NCI-H1105 (cell line): Measurements from ENCODE around the gene NUPR1.
"Not testable (repeated sequence)": the region's sequence is repeated elsewhere in the genome, so short reads cannot be mapped to it uniquely, and the experiment has no call there.

Experiments
- DNase-seq: peaks from one replicate; lab custom pipeline; 2025; lab: John Stamatoyannopoulos, UW

Gene NUPR1

DNA sequence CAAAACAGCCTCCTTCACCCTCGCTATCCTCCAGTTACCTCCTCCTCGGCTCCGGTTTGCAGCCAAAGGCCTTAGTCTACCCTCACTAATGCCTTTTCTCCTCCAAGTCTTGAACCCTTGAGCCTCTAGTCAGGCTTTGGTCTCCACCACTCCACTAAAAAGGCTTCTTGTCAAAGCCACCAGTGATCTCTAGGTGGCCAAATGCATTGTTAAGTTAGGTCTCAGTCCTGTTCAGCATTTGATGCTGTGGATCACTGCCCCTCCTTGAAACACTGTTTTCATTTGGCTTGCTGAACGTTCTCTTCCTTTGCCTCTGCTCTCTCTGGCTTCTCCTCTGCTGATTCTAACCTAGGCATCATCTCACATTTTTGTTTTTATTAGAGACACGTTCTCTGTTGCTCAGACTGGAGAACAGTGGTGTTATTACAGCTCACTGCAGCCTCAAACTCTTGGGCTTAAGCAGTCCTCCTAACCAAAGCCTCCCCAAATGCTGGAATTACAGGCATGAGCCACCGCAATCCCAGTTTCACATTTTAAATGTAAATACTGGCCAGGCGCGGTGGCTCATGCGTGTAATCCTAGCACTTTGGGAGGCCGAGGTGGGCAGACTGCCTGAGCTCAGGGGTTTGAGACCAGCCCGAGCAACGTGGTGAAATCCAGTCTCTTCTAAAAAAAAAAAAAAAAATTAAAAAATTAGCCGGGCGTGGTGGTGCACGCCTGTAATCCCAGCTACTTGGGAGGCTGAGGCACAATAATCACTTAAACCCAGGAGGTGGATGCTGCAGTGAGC is 16.1 kb upstream of the NUPR1 start:
- no peak for DNase-seq

DNA sequence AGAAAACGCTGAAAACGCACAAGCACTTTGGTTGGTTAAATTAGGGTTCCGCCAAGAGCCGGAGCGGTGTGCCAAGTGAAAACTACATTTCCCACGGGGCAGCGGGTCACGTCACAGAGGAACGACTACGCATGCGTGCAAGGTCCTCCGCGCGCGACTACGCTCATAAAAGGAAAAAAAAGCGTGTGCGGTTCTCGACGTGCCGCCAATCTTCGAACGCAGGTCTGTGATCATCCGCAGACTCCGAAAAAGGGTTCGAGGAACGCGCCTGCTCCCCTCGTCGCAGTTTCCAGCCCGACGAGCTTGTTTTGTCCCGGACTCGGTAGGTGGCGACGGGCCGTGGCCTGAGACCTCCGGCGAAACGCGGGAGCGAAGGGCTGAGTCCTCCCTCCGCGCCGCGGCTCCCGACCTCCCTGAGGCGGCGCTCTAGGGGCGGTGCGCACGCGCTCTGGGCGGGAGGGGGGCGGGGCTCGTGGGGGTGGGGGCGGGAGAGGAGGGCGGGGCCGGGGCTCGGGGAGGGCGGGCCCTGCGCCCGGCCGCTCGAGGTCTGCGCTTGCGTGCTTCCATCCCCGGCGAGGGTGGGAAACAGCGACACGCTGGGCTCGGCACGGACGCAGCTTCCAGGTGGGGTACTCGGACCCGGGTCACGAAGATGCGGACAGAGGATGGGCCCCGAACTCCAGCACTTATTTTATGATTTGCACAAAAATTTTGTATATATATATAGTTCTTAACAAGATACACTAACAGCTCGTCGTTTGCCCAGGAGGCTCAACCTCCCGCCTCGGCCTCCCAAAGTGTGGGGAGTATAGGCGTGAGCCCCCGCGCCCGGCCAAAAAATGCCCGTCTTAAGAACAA is 15.2 kb upstream of the NUPR1 start, which contains the start of gene SGF29:
TSS of gene SGF29 (plus strand) at position 145 of the 858 bp plus-strand sequence. CDS start 27,150 bp downstream, outside the sequence.
- DNase-seq = peak; percentile 78

DNA sequence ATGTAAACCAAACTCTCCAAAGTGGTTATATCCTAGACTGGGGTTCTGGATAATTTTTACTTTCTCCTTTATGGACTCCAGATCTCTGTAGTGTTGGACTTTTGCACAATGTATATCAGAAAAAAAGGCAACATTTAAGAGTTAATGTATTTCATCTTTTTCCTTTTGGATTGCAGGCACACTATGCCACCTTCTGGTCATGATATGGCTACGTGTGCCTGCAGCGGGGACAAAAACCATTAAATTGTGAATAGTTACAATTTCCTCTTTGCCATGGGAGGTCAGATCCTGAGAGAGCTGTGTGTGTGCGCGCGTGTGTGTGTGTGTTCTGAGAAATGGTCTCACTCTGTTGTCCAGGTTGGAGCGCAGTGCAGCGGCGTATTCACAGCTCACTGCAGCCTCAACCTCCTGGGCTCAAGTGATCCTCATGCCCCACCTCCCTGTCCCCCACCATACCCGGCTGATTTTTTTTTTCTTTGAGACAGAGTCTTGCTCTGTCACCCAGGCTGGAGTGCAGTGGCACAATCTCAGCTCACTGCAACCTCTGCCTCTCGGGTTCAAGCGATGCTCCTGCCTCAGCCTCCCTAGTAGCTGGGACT is 10.6 kb upstream of the NUPR1 start:
- no peak for DNase-seq

GRCh38 chr16:28548306-28548802 is 9.6 kb upstream of the NUPR1 start:
- no peak for DNase-seq

DNA sequence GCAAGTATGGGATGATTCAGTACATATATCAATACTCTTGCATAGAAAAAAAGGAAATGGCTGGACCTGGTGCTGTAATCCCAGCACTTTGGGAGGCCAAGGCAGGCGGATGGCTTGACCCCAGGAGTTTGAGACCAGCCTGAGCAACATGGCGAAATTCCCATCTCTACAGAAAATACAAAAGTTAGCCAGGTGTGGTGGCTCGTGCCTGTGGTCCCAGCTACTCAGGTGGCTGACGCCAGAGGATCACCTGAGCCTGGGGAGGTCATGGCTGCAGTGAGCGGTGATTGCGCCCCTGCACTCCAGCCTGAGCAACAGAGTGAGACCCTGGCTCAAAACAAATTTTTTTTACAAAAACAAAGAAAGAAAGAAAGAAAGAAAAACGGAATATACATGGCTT is 7.9 kb upstream of the NUPR1 start:
- DNase-seq = no peak

DNA sequence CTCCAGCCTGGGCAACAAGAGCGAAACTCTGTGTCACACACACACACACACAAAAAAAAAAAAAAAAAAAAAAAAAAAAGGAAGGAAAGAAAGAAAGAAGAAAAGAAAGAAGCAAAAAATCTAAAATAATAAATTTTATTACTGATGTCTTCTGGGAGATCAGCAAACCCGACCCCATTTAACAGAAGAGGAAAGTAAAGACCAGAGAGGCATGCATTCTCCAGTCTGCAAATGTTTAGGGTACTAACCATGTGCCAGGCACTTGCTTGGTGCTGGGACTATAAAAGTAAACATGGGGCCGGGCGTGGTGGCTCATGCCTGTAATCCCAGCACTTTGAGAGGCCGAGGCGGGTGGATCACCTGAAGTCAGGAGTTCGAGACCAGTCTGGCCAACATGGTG is 7.2 kb upstream of the NUPR1 start:
- not testable (repeated sequence) for DNase-seq

- DNase-seq = no peak
These were observed 6.2 kb upstream of the NUPR1 start for GRCh38 chr16:28544998-28545397.

DNA sequence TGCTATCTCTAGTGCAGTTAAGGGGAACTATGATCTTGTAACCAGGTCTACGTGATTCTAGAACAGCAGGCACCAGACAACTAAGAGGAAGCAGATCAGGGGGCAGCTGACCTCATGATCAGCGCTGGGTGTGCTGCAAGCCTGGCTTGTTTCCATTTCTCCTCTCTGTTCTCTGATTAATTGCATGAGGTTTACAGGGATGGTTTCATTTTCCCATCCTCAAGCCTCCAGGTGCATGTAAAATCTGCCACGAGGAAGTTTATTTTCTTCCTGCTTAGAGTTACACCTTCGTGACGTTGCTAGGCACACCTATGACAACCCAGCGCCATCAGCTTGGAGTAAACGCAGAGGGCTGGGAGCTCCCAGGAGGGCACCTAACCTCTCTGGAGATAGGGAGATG is 4.3 kb upstream of the NUPR1 start:
- no peak for DNase-seq

DNA sequence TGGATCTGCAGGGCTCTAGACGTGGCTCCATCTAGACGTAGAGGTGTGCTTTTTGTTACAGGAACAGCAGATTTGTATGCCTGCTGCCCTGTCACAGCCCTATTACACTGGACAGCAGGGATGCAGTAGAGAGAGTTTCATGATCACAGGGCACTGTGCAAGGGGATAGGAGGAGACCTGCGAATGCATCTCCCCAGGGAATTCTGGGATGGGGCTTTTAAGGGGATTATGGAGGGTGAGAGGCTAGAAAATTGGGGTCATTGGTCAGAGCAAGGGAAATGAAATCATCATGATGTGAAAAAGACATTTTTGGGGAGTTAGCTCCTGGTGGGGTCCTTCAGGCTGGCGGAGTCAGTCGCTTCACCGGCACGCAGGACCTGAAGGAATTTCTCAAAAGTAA is 3.9 kb upstream of the NUPR1 start:
- DNase-seq = no peak

GRCh38 chr16:28540346-28540745 is 1.6 kb upstream of the NUPR1 start:
- no peak for DNase-seq

- DNase-seq = no peak
These were observed 626 bp downstream of the NUPR1 start for GRCh38 chr16:28537964-28538732.

DNA sequence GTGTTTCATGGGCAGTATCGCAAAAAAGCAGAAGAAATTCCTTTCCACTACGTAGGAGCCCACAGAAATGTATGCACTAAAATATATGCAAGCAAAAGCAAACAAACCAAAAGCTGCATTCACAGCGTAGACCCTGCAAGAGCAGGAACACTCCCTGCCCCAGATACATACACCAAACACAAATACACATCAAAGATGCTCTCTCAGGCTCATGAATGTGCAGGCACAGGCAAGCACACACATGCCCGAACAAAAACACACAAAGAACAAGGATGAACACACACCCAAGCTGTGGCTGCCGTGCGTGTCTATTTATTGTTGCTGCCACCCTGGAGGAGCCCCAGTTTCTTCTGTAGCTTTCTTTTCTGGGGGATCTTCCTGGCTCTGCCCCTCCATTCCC is 1.7 kb downstream of the NUPR1 start:
- no peak for DNase-seq

DNA sequence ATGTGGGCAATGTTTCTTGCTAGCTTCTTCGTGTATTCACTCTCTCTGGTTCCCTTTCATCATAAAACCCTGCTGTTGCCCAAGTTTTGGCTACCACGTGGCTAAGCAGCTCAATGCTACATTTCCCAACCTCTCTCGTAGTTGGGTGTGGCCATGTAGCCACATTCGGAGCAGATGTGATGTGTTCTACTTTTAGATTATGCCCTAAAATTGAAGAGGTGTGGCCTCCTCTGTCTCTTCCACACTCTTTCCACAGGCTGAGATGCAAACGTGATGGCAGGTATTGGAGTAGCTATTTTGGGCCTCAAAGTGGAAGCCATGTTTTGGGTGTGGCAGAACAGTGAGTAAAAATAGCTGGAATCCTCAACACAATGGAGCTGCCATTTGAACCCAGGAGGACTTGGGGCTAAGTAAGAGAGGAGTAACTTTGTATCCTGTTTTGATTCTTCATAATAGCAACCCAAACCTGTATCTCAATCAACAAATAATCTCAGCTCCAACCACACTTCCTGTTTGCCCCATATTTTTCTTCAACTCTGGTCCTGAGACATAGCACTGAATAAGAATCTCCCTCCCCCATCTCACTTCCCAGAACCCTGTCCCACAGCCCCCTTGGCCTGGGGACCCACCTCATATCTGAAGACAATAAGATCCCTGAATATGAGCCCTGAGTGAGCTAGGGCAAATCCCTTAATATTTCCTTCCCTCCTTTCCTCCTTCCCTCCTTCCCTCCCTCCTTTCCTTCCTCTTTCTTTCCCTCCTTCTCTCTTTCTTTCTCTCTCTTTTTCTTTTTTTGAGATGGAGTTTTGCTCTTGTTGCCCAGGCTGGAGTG is 4.0 kb downstream of the NUPR1 start:
- no peak for DNase-seq

- no peak for DNase-seq
These were observed 5.7 kb downstream of the NUPR1 start for GRCh38 chr16:28532940-28533647.

DNA sequence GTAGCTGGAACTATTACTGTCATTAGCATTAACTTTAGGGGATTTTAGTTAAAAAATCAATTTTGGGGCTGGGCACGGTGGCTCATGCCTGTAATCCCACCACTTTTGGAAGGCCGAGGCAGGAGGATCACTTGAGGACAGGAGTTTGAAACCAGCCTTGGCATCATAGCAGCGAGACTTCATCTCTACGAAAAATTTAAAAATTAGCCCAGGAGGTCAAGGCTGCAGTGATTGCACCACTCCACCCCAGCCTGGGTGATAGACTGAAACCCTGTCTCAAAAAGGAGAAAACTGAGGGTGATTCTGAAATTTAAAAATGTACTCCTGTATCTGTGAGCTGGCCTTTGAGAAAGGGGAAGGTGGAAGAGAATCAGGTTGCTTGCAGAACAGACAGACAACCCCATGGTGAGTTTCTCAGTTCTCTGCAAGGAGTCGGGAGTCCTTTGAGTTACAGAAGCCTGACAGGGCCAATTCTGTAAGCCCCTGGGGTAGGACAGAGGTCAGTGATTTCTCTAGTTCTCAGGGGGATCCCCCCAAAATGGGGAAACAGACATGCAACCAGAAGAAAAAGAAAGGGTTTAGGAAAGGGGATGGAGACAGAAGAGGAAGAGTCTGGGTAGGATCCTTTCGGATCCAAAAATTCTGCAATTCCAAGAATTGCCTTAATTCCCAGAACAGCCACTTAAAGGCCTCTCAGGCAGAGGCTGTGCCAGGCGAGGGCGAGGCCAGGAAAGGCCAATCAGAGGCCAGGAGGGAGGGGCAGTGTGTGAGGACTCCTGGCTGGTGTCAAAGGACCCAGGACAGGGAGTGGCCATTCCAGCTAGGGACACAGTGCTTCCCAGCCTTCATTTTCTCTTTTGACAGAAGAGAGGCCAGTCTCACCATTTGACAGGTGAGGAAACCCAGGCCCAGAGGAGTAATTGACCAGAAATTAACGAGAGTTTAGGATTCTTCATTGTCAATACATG is 6.7 kb downstream of the NUPR1 start:
- no peak for DNase-seq

GRCh38 chr16:28529124-28529523 is 9.7 kb downstream of the NUPR1 start:
- no peak for DNase-seq

DNA sequence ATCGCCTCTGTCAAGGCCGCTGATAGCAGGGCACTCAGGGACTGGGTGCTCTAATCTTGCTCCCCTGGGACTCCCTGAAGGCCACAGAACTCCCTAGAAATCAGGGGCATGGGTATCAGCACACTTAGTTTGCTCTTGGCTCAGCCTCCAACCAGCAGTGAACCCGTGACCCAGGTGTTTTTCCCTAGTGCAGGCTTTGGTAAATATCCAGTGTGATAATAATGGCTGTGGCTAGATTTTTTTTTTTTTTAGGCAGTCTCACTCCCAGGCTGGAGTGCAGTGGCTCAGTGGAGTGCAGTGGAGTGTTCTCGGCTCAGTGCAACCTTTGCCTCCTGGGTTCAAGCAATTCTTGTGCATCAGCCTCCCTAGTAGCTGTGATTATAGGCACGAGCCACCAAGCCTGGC is 10.3 kb downstream of the NUPR1 start:
- DNase-seq = no peak

- no peak for DNase-seq
These were observed 10.8 kb downstream of the NUPR1 start for GRCh38 chr16:28527985-28528384.
